ENCODE results near the gene PHF19. TPM values are rescaled to one million over a fixed set of nuclear protein-coding genes. Genes with fewer than 3 reads are reported as not detected.

PHF19 gene
- total RNA-seq, 1 donor from 2014 or later = 10.0 TPM

DNA sequence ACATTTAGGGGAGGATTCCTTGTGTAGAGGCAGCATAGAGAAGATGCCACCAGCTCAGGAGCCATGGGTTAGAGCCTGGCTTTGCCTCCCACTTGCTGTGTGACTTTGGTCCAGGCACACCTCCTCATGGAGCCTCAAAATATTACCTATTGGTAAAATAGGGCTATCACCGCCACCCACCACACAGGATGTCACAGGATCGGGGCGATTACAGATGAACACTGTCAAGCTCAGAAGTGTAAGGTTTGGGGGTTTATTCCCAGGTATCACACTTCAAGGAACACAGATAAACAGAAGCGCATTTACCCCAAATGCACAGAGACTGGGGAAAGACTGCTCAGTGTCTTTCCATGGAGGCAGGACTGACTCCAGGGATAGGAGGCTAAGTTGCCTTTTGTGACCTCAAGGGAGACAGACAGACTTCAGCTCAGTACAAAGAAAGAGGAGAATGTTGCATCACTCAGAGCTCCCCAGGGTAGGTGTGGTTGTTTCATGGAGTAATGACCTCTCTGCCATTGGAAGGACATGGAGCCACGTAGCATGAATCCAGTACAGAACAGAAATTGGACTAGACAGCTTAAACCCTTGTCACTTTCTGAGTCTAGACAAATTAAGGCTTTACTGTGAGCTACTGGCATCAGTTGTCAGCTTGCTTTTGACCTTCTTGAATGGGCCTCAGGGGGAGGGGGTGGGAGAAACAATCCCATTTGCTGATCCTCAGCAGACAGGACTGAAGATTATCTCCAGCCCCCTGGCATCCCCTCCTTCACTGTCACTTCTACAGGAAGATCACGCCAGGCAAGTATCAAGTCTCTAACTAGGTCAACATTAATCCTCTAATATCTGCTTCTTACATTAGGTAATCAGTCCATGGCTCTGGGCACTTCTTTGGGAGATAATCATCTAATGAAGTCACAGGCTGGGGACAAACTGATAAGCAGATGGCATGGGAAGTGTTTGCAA is 43.1 kb upstream of the PHF19 start:
- no peak overlapping the region for H3K4me3 Mint-ChIP-seq (ENCODE audit: unreplicated experiment)
- H3K9me3 Mint-ChIP-seq (ENCODE audit: unreplicated experiment) = no peaks in the 10 kb centered on the region
- TF ChIP-seq, protein P1, sequence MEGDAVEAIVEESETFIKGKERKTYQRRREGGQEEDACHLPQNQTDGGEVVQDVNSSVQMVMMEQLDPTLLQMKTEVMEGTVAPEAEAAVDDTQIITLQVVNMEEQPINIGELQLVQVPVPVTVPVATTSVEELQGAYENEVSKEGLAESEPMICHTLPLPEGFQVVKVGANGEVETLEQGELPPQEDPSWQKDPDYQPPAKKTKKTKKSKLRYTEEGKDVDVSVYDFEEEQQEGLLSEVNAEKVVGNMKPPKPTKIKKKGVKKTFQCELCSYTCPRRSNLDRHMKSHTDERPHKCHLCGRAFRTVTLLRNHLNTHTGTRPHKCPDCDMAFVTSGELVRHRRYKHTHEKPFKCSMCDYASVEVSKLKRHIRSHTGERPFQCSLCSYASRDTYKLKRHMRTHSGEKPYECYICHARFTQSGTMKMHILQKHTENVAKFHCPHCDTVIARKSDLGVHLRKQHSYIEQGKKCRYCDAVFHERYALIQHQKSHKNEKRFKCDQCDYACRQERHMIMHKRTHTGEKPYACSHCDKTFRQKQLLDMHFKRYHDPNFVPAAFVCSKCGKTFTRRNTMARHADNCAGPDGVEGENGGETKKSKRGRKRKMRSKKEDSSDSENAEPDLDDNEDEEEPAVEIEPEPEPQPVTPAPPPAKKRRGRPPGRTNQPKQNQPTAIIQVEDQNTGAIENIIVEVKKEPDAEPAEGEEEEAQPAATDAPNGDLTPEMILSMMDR (IDR thresholded peaks at IDR 0.05; ENCODE audit: unreplicated experiment) = no peak
- H3K36me3 Mint-ChIP-seq (ENCODE audit: low read depth, unreplicated experiment) = peaks cover 3% of the 10 kb centered on the region
- no peaks in the 10 kb centered on the region for H3K4me1 Mint-ChIP-seq (ENCODE audit: unreplicated experiment)
- peaks cover 4% of the 10 kb centered on the region for H3K27me3 Mint-ChIP-seq (ENCODE audit: unreplicated experiment)
- no peak overlapping the region for H3K27ac Mint-ChIP-seq (ENCODE audit: unreplicated experiment)
- DNase-seq (ENCODE audit: low spot score) = no peak

- peaks cover 3% of the 10 kb centered on the region for H3K27me3 Mint-ChIP-seq (ENCODE audit: unreplicated experiment)
- TF ChIP-seq, protein P1 (IDR thresholded peaks at IDR 0.05; ENCODE audit: unreplicated experiment) = no peak
- DNase-seq (ENCODE audit: low spot score) = no peak
- peaks cover 3% of the 10 kb centered on the region for H3K36me3 Mint-ChIP-seq (ENCODE audit: low read depth, unreplicated experiment)
- H3K4me3 Mint-ChIP-seq (ENCODE audit: unreplicated experiment) = no peak overlapping the region
- H3K27ac Mint-ChIP-seq (ENCODE audit: unreplicated experiment) = no peak overlapping the region
- H3K4me1 Mint-ChIP-seq (ENCODE audit: unreplicated experiment) = no peaks in the 10 kb centered on the region
- no peaks in the 10 kb centered on the region for H3K9me3 Mint-ChIP-seq (ENCODE audit: unreplicated experiment)
Measured at GRCh38 chr9:120918931-120919842, 42.2 kb upstream of the PHF19 start.

GRCh38 chr9:120917929-120918762 is 41.2 kb upstream of the PHF19 start:
- Mint-ChIP-seq H3K4me3 (ENCODE audit: unreplicated experiment) (no peak overlapping the region), H3K9me3 (ENCODE audit: unreplicated experiment) (no peaks in the 10 kb centered on the region), H3K27me3 (ENCODE audit: unreplicated experiment) (peaks cover 3% of the 10 kb centered on the region), H3K4me1 (ENCODE audit: unreplicated experiment) (no peaks in the 10 kb centered on the region), H3K27ac (ENCODE audit: unreplicated experiment) (no peak overlapping the region), H3K36me3 (ENCODE audit: low read depth, unreplicated experiment) (peaks cover 3% of the 10 kb centered on the region)
- DNase-seq (ENCODE audit: low spot score) = no peak
- TF ChIP-seq, protein P1 (IDR thresholded peaks at IDR 0.05; ENCODE audit: unreplicated experiment) = no peak

DNA sequence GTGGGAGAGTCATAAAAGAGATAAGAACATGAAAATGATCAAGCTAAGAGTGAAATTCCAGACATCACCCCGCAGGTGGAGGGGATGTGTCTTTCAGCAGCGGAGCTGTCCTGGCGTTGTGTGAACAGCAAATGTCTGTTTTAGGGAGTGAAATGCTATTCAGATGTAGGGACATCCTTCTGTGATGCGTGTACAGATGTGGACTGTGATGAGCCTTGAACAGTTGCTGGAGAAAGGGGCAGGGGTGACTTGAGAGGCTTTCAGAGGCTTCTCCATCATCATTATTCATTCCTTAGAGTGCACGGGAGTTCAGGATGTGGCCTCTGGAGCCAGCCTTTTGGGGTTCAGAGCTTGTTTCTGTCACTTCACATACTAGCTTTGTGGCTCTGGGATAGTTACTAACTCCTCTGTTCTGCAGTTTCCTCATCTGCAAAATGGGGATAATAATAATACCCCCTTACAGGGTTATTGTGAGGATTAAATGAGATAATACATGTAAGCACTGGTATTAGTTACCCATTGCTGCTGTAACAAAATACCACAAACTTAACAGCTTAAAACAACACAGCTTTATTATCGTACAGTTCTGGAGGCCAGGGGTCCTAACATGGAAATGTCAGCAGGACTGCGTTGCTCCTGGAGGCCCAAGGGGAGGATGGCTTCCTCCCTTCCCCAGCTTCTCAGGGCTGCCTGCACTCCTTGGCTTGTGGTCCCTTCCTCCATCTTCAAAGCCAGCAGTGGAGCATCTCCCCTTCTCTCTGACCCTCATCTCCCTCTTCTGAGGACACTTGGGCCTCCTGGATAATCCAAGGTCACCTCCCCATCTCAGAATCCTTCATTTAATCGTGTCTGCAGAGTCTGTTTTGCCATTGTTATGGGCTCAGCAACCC is 40.2 kb upstream of the PHF19 start:
- peaks cover 6% of the 10 kb centered on the region for H3K4me1 Mint-ChIP-seq (ENCODE audit: unreplicated experiment)
- peaks cover 3% of the 10 kb centered on the region for H3K27me3 Mint-ChIP-seq (ENCODE audit: unreplicated experiment)
- no peak overlapping the region for H3K27ac Mint-ChIP-seq (ENCODE audit: unreplicated experiment)
- no peak for DNase-seq (ENCODE audit: low spot score)
- H3K9me3 Mint-ChIP-seq (ENCODE audit: unreplicated experiment) = no peaks in the 10 kb centered on the region
- no peak overlapping the region for H3K4me3 Mint-ChIP-seq (ENCODE audit: unreplicated experiment)
- H3K36me3 Mint-ChIP-seq (ENCODE audit: low read depth, unreplicated experiment) = peaks cover 3% of the 10 kb centered on the region
- TF ChIP-seq, protein P1 (IDR thresholded peaks at IDR 0.05; ENCODE audit: unreplicated experiment) = no peak

All from endothelial cell (in vitro differentiated cells).